Measurements from ENCODE around the gene TMEM185B.

- TF ChIP-seq ZNF274 (IDR thresholded peaks at IDR 0.05; ENCODE audit: low read depth, low read length) (no peak), SUZ12 (IDR thresholded peaks at IDR 0.05; ENCODE audit: extremely low read depth, insufficient read depth, insufficient read length) (no peak), YY1 (IDR thresholded peaks at IDR 0.05; ENCODE audit: insufficient read depth, insufficient read length) (no peak)
These were observed 46.1 kb downstream of the TMEM185B start for GRCh38 chr2:120177001-120177621.
